HUES48 (cell line): ENCODE results near the gene SKAP1.
"Not testable (repeated sequence)": the region's sequence is repeated elsewhere in the genome, so short reads cannot be mapped to it uniquely, and the experiment has no call there.

ENCODE experiments used
- H3K27ac ChIP-seq: one replicate; pipeline ENCODE4 v1.7.0; 2013; ENCODE audit warnings: low read depth, low read length, inconsistent platforms
- H3K27me3 ChIP-seq: 2 replicates; pipeline ENCODE4 v1.6.1; 2013; ENCODE audit warnings: mild to moderate bottlenecking, low read length; ENCODE audit not compliant: control insufficient read depth, insufficient read depth
- H3K36me3 ChIP-seq: 2 replicates; pipeline ENCODE4 v1.6.1; 2013; ENCODE audit warnings: low read length; ENCODE audit not compliant: control insufficient read depth, insufficient read depth
- H3K4me1 ChIP-seq: 2 replicates; pipeline ENCODE4 v1.6.1; 2013; ENCODE audit warnings: mild to moderate bottlenecking, low read length; ENCODE audit not compliant: control insufficient read depth, insufficient read depth
- H3K4me3 ChIP-seq: 2 replicates; pipeline ENCODE4 v1.5.1; 2013; ENCODE audit warnings: mild to moderate bottlenecking, low read depth, low read length
- H3K9ac ChIP-seq: 2 replicates; pipeline ENCODE4 v1.6.1; 2013; ENCODE audit warnings: mild to moderate bottlenecking, low read depth, low read length, moderate library complexity
- H3K9me3 ChIP-seq: 2 replicates; pipeline ENCODE4 v1.6.1; 2013; ENCODE audit warnings: low read length; ENCODE audit not compliant: control insufficient read depth, insufficient read depth

SKAP1 gene

DNA sequence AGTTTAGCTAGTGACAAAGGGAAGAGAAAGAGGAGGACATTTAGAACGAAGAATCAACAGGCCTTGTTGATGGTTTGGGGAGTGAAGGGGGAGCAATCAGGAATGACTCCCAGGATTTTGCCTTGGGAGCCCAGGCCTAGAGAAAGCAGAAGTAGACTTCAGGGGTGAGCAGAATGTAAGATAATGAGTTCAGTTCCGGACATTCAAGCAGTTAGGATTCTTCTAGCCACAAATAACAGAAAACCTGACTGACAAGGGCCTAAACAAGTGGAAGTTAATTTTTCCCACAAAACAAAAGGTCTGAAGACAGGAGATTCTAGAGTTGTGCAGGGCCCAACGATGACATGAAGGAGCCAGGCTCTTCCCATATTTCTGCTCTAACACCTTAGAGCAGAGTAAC lies 45.9 kb downstream of the SKAP1 start:
- H3K36me3 ChIP-seq = no peaks in the 10 kb centered on the region
- H3K9ac ChIP-seq = no peak overlapping the region
- H3K4me3 ChIP-seq = no peak overlapping the region
- H3K27me3 ChIP-seq = no peaks in the 10 kb centered on the region; the same call in 1 of the 2 replicates
- no peak overlapping the region for H3K27ac ChIP-seq
- no peaks in the 10 kb centered on the region for H3K4me1 ChIP-seq
- H3K9me3 ChIP-seq = no peaks in the 10 kb centered on the region

DNA sequence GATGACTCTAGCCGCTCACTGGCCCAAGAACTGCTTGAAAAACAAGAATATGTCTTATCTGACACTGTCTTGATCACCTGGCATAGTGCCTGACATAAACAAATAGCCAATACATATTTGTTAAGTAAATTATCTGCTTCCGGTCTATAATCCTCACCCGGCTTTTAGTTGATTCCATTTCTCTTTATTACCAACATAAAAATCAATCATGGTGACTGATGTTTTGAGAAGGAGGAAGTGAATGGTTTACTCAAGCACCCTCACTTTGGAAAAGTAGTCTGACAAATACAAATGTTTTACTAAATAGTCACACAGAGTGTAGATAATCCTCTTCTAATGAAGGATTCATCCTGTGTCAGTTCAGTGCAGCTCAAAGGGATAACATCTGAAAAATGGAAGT lies 47.0 kb downstream of the SKAP1 start:
- Histone ChIP-seq H3K36me3 (no peaks in the 10 kb centered on the region), H3K27me3 (no peaks in the 10 kb centered on the region; the same call in 1 of the 2 replicates), H3K9ac (no peak overlapping the region), H3K4me1 (no peaks in the 10 kb centered on the region), H3K4me3 (no peak overlapping the region), H3K27ac (no peak overlapping the region), H3K9me3 (no peaks in the 10 kb centered on the region)

DNA sequence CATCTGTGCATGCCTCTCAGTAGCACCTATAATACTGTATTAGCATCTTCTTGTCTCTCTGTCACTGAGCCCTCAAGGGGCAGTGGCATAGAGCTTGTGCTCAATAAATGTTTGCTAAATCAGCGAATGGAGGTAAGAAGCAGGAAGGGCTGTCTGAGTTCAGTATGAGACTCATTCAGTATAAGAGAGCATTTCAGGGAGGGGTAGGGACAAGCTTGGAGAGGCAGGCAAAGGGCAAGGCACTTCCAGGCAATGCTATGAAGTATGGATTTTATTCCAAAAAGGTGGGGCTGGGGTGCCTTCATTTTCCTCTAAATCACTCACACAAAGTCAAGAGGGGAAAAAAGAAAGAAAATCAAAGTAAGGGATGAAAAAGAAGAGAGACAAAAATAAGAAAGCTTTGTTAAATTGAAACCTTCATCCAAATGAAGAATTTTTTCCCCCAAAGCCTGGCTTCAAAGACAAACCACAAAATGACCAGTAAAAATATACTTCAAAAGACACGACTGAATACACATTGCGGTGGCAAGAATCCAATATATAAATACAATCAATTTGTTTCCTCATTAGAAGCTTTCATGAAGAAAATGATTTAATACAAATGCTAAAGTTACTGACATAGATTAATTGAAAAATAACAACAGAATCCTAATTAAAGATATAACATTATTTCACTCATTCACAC lies 51.2 kb downstream of the SKAP1 start:
- H3K9ac ChIP-seq = no peak overlapping the region
- H3K4me1 ChIP-seq = no peaks in the 10 kb centered on the region
- no peaks in the 10 kb centered on the region for H3K9me3 ChIP-seq
- no peak overlapping the region for H3K4me3 ChIP-seq
- H3K27ac ChIP-seq = no peak overlapping the region
- no peaks in the 10 kb centered on the region for H3K36me3 ChIP-seq
- no peaks in the 10 kb centered on the region for H3K27me3 ChIP-seq

DNA sequence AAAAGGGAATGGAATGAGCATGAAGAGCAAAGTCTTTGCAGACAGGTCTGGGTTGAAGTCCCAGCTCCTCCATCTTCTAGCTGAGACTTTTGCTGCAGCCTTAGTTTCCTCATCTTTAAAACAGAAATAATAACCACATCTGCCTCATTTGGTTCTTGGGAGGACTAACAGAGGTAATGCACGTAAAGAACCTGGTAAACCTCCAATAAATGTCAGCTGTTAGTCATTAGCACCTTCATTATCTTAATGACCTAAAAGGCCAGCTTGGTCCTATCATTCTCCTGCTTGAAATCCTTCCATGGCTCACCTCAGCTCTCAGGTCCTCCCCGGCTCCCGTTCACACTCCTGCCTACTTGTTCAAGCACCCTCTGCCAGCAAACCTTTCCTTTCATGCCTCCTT lies 51.8 kb downstream of the SKAP1 start:
- Histone ChIP-seq H3K27me3 (no peaks in the 10 kb centered on the region), H3K36me3 (no peaks in the 10 kb centered on the region), H3K27ac (no peak overlapping the region), H3K4me1 (no peaks in the 10 kb centered on the region), H3K9me3 (no peaks in the 10 kb centered on the region), H3K4me3 (no peak overlapping the region), H3K9ac (no peak overlapping the region)

DNA sequence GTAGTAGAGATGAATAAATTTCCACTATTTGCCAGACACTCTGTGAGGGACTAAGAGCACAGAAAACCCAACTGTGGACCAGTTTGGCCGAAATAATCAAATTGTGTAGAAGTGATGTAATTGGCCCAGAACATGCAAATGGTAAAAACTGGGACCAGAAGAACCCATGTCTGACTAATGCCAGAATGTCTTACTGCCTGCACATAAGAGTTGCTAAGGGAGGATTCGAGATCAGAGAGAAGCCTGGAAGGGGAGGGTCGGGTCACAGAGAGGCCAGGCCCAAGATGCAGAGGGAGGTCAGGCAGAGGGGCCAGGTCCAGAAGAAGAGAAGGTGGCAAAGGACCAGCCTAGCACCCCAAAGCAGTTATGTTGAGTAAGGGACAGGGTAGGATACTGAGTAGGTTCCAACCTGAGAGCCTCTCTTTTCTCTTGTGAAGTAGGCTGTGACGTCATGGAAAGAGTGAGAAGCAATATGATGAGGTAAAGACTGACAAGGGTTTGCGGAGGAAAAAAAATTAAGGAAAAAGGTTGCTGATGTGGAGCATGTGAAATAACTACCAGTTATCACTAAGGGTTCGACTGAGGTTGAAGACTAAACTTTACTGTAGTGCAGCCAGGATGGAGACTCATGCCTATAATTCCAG lies 53.2 kb downstream of the SKAP1 start:
- no peaks in the 10 kb centered on the region for H3K9me3 ChIP-seq
- no peaks in the 10 kb centered on the region for H3K27me3 ChIP-seq
- H3K4me3 ChIP-seq = no peak overlapping the region
- H3K27ac ChIP-seq = no peak overlapping the region
- H3K9ac ChIP-seq = no peak overlapping the region
- no peaks in the 10 kb centered on the region for H3K4me1 ChIP-seq
- H3K36me3 ChIP-seq = no peaks in the 10 kb centered on the region

DNA sequence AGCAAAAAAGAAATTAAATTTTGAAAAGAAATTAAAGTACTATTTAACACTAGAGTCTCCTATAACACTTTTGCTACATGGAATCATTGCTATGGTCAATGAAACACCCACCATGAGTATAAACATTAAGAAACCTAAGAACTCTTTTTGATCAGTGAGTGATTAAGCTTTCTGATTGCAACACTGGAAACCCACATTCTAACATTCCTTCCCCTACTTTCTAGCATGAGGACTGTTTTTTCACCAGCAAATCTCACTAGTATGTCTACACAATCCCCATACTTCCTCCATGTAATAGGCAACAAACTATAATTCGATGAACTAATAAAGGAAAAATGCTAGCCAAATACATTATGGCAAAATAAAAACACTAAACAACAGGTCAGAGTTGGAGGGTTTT lies 54.7 kb downstream of the SKAP1 start:
- Histone ChIP-seq H3K4me3 (no peak overlapping the region), H3K27me3 (no peaks in the 10 kb centered on the region), H3K36me3 (no peaks in the 10 kb centered on the region), H3K9ac (no peak overlapping the region), H3K4me1 (no peaks in the 10 kb centered on the region), H3K9me3 (no peaks in the 10 kb centered on the region), H3K27ac (no peak overlapping the region)

DNA sequence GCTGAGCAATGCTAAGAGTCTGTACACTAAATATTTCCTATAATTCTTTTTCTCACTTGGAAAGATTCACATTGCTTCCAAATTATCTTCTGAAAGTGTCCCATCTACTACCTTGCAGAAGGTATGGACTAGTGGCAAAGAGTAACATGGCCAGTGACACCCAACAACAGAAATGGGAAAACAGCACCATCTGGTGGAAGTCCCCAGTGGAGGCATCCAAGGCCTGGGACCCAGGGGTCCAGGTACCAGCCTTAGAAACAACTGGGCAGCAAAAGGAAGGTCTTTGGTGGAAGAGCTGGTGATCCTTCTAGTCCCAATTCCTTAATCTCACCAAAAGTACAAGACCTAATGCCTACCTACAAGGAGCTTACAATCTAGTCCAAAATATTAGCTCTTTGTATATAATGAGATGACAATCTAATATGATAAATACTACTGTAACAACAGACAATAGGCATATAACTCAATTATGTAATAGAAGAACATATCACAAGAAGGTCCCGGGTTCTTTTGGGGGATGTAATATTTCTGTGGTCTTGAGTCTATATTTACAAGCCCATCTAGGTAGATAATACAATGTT lies 55.3 kb downstream of the SKAP1 start:
- Histone ChIP-seq H3K4me3 (no peak overlapping the region), H3K4me1 (no peaks in the 10 kb centered on the region), H3K9me3 (no peaks in the 10 kb centered on the region), H3K9ac (no peak overlapping the region), H3K36me3 (no peaks in the 10 kb centered on the region), H3K27ac (no peak overlapping the region), H3K27me3 (no peaks in the 10 kb centered on the region)

DNA sequence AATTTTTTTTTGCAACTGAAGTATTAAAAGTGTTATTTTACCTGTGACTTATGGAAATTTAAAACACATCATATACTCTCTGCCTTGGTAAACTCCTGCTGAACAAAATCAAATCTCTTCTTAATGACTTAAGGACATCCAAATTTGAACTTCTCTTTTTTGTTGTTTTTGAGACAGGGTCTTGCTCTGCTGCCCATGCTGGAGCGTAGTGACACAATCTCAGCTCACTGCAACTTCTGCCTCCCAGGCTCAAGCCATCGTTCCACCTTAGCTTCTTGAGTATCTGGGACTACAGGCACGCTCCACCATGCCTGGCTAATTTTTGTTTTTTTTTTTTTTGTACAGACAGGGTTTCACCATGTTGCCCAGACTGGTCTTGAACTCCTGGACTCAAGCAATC lies 56.1 kb downstream of the SKAP1 start:
- H3K27me3 ChIP-seq = no peaks in the 10 kb centered on the region
- H3K9ac ChIP-seq = no peak overlapping the region
- H3K9me3 ChIP-seq = no peaks in the 10 kb centered on the region

DNA sequence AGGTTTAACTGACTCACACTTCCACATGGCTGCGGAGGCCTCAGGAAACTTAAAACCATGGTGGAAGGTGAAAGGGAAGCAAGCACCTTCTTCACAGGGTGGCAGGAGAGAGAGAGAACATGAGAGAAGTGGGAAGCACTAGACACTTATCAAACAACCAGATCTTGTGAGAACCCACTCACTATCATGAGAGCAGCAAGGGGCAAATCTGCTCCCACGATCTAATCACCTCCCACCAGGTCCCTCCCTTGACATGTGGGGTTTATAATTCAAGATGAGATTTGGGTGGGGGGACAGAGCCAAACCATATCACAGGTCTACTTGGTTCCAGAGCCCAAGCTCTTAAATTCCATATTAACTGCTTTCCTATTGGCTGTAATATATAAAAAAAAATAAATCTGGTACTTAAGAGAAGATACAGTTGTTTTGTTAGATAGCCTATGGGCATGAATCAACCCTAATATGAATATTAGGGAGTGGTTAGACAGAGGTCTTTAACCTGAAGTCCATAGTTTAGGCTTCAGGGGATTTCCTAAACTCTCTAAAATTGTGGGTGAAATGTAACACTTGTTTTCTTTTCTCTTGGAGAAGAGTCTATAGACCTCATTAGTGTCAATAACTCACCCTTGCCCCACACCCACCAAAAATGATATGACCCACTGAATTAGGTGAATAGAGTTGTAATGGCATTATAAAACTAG lies 56.7 kb downstream of the SKAP1 start:
- Histone ChIP-seq H3K27ac (no peak overlapping the region), H3K4me3 (no peak overlapping the region), H3K36me3 (no peaks in the 10 kb centered on the region), H3K9ac (no peak overlapping the region), H3K9me3 (no peaks in the 10 kb centered on the region), H3K4me1 (no peaks in the 10 kb centered on the region), H3K27me3 (no peaks in the 10 kb centered on the region)

More for the DNA sequence above, 56.1 kb downstream of the SKAP1 start:
- Histone ChIP-seq H3K4me1 (no peaks in the 10 kb centered on the region), H3K27ac (no peak overlapping the region), H3K36me3 (no peaks in the 10 kb centered on the region), H3K4me3 (no peak overlapping the region)

DNA sequence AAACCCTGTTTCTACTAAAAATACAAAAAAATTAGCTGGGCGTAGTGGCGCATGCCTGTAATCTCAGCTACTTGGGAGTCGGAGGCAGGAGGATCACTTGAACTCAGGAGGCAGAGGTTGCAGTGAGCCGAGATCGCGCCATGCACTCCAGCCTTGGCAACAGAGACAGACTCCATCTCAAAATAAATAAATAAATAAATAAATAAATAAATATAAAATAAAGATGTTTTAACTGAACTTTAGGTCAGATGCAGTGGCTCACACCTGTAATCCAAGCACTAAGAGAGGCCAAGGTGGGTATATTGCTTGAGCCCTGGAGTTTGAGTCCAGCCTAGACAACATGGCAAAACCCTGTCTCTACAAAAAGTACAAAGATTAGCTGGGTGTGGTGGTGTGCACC lies 61.0 kb downstream of the SKAP1 start:
- not testable (repeated sequence) for H3K4me1 ChIP-seq, H3K27ac ChIP-seq, H3K27me3 ChIP-seq, H3K9ac ChIP-seq, H3K9me3 ChIP-seq, H3K4me3 ChIP-seq, H3K36me3 ChIP-seq

DNA sequence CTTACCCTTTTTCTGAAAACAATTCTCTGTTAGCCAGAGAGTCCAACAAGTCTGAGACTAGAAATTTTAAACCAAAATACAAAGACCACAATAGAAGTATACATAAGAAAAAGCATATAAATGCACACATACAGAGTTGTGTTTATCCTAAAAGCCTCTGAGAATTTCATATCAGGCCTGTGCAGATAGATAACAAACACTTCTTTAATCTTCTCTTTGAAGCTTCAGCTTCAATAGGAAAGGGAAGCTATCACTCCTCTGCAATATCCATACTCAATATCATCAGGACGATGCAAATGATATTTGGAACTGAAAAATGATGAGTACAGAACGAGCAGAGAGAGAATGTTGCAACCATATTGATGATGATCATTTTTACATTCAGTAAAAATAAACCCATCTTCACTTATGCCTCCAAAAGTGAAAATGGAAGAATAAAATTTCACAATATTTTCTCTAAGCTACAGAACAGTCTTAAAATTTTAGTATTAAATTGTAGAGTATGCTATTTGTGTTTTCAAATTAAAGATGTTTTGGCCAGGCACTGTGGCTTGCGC lies 61.6 kb downstream of the SKAP1 start:
- H3K9ac ChIP-seq = no peak overlapping the region
- no peak overlapping the region for H3K4me3 ChIP-seq
- H3K27me3 ChIP-seq = no peaks in the 10 kb centered on the region

More for the DNA sequence above, 61.6 kb downstream of the SKAP1 start:
- Histone ChIP-seq H3K9me3 (no peaks in the 10 kb centered on the region), H3K36me3 (no peaks in the 10 kb centered on the region), H3K4me1 (no peaks in the 10 kb centered on the region), H3K27ac (no peak overlapping the region)
